GM21825 (cell line): Measurements from ENCODE around the gene CFAP97D2.
"Not testable (repeated sequence)": the region's sequence is repeated elsewhere in the genome, so short reads cannot be mapped to it uniquely, and the experiment has no call there.

ENCODE experiments used
- ATAC-seq: cut with Tn5 transposase; IDR thresholded peaks from one replicate; pipeline ENCODE4 v1.9.1; 2021; ENCODE audit warnings: mild to moderate bottlenecking, moderate library complexity; ENCODE audit not compliant: unreplicated experiment

Gene CFAP97D2

DNA sequence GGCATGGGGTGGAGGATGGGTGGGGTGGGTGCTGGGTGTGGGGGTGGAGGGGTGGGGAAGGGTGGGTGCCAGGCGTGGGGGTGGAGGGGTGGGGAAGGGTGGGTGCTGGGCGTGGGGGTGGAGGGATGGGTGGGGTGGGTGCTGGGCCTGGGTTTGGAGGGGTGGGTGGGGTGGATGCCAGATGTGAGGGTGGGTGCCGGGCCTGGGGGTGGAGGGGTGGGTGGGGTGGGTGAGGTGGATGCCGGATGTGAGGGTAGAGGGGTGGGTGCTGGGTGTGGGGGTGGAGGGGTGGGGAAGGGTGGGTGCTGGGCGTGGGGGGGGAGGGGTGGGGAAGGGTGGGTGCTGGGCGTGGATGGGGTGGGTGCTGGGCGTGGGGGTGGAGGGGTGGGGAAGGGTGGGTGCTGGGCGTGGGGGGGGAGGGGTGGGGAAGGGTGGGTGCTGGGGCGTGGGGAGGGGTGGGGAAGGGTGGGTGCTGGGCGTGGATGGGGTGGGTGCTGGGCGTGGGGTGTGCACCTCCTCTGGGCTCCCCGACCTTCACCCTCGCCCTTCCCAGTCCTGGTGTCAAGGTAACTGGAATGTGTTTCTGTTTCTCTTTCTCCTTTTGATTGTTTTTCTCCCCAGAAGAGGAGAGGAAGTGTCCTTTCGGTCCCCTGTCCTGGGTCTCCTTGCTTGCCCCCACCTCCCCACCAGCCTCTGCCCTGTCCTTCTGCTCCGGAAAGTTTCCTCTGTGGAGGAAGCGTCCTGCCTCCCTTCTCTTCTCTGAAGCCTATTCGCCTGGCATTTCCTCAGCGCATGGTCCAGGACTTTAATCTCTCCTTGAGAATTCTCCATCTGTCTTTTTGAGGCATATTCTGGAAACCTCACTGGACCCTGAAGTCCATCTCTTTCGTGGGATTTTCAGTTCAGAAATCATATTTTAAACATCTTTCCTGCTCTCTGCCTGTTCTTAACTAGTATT is 22.9 kb upstream of the CFAP97D2 start:
- no peak for ATAC-seq

DNA sequence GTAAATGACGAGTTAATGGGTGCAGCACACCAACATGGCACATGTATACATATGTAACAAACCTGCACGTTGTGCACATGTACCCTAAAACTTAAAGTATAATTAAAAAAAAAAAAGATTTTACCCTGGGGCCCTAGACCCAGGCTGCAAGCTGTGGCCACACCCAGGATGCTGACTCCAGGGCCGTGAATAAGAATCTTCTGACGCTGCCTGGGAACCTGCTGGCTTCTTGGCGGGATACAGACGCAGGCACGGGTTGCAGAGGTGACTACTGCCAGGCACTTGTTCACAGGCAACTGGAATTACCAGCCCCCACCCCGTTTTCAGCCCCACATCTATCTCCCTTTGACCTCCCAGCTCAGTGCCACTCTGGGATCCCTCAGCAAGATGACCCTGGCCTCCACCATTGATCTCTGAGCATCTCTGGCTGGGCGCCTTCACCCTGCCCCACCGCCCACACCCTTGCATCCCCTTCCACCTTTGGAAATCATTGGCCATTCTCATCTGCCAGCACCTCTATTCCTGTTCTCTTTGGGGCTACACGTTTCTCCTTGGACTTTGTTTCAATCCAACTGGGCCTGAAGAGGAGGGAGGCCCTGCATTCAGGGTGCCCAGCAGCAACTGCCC is 21.1 kb upstream of the CFAP97D2 start:
- ATAC-seq: no peak

- not testable (repeated sequence) for ATAC-seq
Observed at GRCh38 chr13:114158869-114159666, 20.0 kb upstream of the CFAP97D2 start.

DNA sequence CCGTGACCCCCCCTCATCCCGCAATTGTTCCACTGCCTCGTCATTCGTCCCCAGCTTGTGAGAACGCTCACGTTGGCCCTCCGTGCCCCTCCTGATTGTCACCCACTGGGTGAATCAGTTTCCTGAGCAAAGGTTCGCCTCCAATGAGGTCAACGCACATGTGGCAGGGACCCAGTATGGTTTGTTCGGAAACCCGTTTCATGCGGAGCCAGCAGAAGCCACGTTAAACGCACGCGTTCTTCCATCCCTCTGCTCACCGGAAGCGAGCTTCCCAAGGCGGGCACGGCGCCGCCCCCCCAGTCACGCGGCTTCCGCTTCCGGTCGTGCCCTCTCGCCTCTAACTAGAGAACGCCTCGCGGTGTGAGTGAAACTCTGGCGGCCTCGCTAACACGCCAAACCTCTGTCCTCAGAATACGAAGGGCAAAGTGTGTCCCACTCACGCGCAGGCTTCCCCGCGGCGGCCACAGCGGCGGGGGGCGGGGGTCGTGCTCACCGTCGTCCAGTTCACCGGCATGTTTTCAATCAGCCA is 18.0 kb upstream of the CFAP97D2 start:
- ATAC-seq: no peak

- ATAC-seq: no peak
Observed at GRCh38 chr13:114161644-114162532, 17.2 kb upstream of the CFAP97D2 start.

DNA sequence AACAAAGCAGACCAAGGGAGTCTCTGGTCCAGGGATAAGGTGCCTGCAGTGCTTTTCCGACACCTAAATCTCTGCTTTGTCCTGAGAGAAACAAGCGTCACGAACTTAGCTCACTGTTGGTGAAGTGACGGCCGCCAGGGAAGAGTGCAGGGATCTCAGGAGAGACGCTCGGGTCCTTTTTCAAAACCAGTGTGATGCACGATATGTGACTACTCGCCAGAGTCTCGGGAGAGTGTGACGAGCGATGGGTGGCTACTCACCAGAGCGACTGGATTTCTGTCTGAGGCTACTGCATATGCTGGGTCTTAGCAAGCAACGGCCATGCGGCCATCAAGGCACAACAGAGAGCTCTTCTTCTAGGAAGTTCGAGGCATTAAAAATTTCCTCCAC is 16.5 kb upstream of the CFAP97D2 start:
- no peak for ATAC-seq

DNA sequence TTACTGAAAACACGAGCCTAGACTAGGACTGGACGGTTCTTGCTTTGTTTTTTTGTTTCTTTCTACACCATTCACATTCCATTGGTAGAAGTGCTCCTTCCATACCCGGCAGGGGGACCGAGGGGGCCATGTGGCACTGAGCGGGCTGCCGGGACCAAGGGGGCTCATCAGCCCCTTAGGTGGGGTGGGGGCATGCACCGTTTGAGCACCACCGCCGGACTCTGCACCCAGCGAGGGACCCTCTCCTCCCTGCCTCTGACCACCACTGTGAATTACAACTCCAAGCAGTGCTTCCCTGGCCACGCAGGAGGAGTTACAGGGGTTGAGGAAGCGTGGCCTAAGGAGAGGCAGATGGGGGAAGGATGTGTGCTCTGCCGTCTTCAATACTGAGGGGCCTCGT is 15.0 kb upstream of the CFAP97D2 start:
- ATAC-seq: no peak

GRCh38 chr13:114164681-114165429 is 14.2 kb upstream of the CFAP97D2 start:
- no peak for ATAC-seq

GRCh38 chr13:114166381-114167131 is 12.5 kb upstream of the CFAP97D2 start:
- no peak for ATAC-seq

DNA sequence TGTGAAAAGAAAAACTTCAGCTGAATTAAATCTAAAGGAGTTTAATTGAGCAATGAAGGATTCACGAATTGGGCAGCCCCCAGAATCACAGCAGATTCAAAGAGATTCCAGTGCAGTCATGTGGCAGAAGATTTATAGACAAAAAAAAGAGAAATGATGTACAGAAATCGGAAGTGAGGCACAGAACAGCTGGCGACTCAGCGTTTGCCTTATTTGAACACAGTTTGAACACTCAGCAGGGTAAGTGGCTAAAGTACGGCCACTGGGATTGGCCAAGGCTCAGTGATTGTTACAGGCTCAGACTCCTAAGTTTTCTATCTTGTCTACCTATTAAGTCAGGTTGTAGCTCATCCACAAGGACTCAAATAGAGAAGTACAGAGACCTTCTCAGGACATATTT is 11.6 kb upstream of the CFAP97D2 start:
- ATAC-seq: no peak

DNA sequence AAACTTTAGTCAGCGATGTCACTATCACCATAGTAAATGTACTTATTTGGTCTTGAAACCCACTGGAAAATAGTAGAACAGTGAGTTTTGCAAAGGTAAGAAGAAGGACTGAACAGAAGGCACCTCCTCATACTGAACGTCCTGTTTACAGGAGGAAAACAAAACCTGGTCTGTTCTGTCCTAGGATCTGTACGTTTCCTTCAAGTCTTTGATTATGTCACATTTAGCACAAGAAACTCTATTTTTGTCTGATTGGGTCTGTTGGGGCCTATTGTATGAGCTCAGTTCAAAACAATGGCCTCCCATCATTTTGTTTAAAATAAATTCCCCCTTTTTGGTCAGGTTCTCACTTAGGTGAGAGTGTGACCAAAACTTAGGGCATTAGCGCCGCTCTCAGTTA is 11.2 kb upstream of the CFAP97D2 start:
- no peak for ATAC-seq

GRCh38 chr13:114173272-114173671 is 5.8 kb upstream of the CFAP97D2 start:
- ATAC-seq: no peak

GRCh38 chr13:114173745-114174144 is 5.3 kb upstream of the CFAP97D2 start:
- no peak for ATAC-seq

DNA sequence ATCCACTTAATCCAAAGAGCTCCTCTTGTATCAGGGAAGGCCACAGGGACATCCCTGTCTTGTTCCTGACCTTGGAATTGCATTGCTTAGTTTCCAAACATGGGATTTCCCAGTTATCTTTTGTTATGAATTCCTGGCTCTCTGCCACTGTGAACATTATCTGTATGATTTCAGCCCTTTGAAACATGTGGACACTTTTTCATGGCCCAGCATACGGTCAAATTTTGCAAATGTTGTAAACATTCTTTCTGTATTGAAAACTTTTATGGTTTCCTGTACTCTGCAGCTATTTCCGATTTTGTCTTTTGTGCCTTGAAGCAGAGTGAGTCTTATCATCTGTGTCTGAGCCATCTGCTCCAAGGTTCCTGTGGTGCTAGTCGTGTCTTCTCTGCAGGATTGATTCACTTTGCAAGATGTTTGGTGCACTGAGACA is 4.5 kb upstream of the CFAP97D2 start:
- ATAC-seq: no peak

DNA sequence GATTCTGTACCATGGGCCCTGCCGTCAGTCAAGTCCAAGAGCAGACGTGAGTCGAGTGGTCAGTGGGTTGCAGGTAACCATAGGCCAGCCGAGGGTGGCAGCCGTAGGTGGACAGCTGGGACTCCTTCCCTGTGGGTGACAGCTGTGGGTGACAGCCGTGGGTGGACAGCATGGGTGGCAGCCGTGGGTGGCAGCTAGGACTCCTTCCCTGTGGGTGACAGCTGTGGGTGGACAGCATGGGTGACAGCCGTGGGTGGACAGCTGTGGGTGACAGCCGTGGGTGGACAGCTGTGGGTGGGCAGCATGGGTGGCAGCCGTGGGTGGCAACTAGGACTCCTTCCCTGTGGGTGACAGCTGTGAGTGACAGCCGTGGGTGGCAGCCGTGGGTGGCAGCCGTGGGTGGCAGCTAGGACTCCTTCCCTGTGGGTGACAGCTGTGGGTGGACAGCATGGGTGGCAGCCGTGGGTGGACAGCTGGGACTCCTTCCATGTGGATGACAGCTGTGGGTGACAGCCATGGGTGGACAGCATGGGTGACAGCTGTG is 2.6 kb upstream of the CFAP97D2 start:
- not testable (repeated sequence) for ATAC-seq

DNA sequence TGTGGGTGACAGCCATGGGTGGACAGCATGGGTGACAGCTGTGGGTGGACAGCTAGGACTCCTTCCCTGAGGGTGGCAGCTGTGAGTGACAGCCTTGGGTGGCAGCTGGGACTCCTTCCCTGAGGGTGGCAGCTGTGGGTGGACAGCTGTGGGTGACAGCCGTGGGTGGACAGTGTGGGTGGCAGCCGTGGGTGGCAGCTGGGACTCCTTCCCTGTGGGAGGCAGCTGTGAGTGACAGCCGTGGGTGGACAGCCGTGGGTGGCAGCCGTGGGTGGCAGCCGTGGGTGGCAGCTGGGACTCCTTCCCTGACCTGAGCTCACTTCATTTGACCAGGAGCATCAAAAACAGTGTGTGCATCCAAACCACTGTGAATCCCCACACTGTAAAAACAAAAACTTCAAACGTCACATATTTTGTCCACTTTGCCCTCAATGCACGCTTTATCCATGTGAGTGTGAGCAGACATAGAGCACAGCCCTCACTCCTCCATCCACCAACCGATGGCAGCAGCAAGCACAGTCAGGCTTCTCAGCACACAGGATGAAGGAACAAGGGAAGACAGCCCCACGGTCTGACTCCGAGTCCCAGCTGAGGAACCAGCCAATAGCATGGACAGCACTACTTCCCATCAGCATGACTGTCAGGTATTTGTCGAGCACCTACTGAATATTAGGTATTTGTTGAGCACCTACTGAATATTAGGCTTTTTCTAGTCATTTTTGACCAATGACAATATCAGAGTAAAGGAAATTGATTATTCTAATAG is 1.6 kb upstream of the CFAP97D2 start:
- no peak for ATAC-seq

DNA sequence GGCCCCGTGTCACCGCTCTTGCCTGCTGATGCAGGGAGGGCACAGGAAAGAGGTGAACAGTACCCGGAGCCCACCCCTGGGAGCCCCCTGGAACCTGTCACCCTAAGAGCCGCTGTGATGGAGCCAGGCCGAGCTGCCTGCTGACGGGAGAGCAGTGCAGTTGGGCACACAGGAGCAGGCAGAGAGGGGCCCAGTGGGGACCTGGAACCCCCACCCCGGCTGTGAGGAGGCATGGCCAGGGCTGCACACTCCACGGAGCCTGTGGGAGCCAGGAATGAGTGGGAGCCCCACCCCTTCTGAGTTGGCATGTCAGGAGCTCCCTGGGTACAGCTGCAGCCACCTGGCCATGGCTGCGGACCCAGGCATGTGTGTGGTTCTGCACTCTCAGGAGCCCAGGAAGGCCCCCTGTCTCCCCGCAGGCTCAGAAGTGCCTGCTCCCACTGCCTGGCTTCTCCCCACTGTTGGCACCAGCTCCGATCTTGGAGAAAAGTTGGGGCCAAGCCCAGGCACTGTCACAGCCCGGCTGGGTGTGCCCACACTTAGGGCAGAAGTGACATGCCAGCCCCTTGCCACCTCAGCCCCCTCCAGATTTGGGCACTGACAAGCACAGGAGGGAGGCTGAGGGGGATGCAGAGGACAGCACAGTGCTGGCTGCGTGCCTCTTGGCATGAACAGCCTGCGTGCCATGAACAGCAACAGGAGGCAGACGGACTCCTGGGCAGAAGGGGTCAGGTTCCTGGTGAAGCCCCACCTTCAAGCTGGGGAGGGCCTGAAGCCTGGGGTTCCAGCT is 6.3 kb downstream of the CFAP97D2 start:
- ATAC-seq: no peak
